ENCODE measurements around the gene TRAPPC2L. TPM values are rescaled to one million over a fixed set of nuclear protein-coding genes. Genes with fewer than 3 reads are reported as not detected.
A peak's percentile ranks its signal among the peaks of the same experiment; 100 is the strongest.

Gene TRAPPC2L
- total and polyA plus RNA-seq, 2 of the 13 experiments (the other 11 are each of a cell fraction or from before 2014, with no cell fraction given) = 96.3 to 107 TPM

DNA sequence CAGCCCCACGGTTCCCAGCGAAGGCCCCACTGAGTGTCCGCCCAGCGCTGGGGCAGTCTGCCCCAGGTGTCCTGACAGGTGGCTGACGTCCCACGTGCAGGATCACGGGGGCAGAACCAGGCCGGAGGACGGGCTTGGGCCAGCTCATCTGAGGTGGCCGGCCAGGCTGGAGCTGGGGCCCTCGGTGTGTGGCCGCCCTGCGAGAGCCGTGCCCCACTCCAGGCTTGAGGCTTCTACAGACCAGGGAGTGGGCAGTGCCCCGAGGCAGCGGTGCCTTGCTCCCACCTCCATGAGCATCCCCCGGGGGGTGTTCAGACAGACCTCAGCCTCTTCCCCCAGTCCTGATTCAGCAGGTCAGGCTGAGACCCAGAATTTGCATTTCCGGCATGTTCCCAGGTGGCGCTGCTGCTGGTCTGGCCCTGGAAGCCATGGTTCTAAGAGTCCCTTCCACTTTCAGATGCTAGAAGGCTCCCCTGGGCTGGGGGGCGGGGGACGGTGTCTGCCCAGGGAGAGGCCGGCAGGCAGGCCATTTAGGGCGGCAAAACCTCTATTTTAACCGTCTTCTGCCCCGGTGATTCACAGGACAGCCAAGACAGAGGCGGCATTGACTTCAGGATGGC lies 44.9 kb downstream of the TRAPPC2L start (continued):
- 0 out of 2 replicates have a peak, but pooled peaks have one; percentile 37 for TF ChIP-seq ZFP37 (CRISPR knock-in tag; IDR thresholded peaks at IDR 0.05; ENCODE audit: borderline replicate concordance)
- TF ChIP-seq TCF7 (IDR thresholded peaks at IDR 0.05; ENCODE audit: low read depth) = no peak
- TF ChIP-seq ZNF30 (CRISPR knock-in tag; IDR thresholded peaks at IDR 0.05) = no peak
- 0 out of 2 replicates have a peak, but pooled peaks have one; percentile 24 for TF ChIP-seq BRD4 (CRISPR knock-in tag; IDR thresholded peaks at IDR 0.05)
- peak; percentile 77; the same call in 1 of the 2 replicates for TF ChIP-seq ZFP62 (CRISPR knock-in tag; IDR thresholded peaks at IDR 0.05)
- 0 out of 2 replicates have a peak, but pooled peaks have one; percentile 25 for TF ChIP-seq XBP1 (CRISPR knock-in tag; IDR thresholded peaks at IDR 0.05)
- TF ChIP-seq, protein P1, sequence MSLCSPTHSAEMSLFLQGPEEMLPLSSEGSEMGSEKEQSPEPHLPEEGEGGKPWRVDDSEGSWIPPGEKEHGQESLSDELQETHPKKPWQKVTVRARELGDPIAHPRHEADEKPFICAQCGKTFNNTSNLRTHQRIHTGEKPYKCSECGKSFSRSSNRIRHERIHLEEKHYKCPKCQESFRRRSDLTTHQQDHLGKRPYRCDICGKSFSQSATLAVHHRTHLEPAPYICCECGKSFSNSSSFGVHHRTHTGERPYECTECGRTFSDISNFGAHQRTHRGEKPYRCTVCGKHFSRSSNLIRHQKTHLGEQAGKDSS (CRISPR knock-in tag; IDR thresholded peaks at IDR 0.05; ENCODE audit: borderline replicate concordance, low read depth) = no peak
- TF ChIP-seq, protein P2, sequence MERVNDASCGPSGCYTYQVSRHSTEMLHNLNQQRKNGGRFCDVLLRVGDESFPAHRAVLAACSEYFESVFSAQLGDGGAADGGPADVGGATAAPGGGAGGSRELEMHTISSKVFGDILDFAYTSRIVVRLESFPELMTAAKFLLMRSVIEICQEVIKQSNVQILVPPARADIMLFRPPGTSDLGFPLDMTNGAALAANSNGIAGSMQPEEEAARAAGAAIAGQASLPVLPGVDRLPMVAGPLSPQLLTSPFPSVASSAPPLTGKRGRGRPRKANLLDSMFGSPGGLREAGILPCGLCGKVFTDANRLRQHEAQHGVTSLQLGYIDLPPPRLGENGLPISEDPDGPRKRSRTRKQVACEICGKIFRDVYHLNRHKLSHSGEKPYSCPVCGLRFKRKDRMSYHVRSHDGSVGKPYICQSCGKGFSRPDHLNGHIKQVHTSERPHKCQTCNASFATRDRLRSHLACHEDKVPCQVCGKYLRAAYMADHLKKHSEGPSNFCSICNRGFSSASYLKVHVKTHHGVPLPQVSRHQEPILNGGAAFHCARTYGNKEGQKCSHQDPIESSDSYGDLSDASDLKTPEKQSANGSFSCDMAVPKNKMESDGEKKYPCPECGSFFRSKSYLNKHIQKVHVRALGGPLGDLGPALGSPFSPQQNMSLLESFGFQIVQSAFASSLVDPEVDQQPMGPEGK (CRISPR knock-in tag; IDR thresholded peaks at IDR 0.05) = no peak
- peak; percentile 25; the same call in 1 of the 2 replicates for TF ChIP-seq ZFX (CRISPR knock-in tag; IDR thresholded peaks at IDR 0.05; ENCODE audit: low read depth)
- no peak for TF ChIP-seq MBNL3 (CRISPR knock-in tag; conservative IDR thresholded peaks at IDR 0.05)
- TF ChIP-seq, protein P3, sequence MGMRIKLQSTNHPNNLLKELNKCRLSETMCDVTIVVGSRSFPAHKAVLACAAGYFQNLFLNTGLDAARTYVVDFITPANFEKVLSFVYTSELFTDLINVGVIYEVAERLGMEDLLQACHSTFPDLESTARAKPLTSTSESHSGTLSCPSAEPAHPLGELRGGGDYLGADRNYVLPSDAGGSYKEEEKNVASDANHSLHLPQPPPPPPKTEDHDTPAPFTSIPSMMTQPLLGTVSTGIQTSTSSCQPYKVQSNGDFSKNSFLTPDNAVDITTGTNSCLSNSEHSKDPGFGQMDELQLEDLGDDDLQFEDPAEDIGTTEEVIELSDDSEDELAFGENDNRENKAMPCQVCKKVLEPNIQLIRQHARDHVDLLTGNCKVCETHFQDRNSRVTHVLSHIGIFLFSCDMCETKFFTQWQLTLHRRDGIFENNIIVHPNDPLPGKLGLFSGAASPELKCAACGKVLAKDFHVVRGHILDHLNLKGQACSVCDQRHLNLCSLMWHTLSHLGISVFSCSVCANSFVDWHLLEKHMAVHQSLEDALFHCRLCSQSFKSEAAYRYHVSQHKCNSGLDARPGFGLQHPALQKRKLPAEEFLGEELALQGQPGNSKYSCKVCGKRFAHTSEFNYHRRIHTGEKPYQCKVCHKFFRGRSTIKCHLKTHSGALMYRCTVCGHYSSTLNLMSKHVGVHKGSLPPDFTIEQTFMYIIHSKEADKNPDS (CRISPR knock-in tag; IDR thresholded peaks at IDR 0.05) = no peak
- TF ChIP-seq, protein P4, sequence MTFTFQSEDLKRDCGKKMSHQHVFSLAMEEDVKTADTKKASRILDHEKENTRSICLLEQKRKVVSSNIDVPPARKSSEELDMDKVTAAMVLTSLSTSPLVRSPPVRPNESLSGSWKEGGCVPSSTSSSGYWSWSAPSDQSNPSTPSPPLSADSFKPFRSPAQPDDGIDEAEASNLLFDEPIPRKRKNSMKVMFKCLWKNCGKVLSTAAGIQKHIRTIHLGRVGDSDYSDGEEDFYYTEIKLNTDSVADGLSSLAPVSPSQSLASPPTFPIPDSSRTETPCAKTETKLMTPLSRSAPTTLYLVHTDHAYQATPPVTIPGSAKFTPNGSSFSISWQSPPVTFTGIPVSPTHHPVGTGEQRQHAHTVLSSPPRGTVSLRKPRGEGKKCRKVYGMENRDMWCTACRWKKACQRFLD (CRISPR knock-in tag; IDR thresholded peaks at IDR 0.05; ENCODE audit: borderline replicate concordance) = 0 out of 2 replicates have a peak, but pooled peaks have one; percentile 37
- TF ChIP-seq, protein P5, sequence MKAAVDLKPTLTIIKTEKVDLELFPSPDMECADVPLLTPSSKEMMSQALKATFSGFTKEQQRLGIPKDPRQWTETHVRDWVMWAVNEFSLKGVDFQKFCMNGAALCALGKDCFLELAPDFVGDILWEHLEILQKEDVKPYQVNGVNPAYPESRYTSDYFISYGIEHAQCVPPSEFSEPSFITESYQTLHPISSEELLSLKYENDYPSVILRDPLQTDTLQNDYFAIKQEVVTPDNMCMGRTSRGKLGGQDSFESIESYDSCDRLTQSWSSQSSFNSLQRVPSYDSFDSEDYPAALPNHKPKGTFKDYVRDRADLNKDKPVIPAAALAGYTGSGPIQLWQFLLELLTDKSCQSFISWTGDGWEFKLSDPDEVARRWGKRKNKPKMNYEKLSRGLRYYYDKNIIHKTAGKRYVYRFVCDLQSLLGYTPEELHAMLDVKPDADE (CRISPR knock-in tag; IDR thresholded peaks at IDR 0.05) = no peak
- TF ChIP-seq, protein P6, sequence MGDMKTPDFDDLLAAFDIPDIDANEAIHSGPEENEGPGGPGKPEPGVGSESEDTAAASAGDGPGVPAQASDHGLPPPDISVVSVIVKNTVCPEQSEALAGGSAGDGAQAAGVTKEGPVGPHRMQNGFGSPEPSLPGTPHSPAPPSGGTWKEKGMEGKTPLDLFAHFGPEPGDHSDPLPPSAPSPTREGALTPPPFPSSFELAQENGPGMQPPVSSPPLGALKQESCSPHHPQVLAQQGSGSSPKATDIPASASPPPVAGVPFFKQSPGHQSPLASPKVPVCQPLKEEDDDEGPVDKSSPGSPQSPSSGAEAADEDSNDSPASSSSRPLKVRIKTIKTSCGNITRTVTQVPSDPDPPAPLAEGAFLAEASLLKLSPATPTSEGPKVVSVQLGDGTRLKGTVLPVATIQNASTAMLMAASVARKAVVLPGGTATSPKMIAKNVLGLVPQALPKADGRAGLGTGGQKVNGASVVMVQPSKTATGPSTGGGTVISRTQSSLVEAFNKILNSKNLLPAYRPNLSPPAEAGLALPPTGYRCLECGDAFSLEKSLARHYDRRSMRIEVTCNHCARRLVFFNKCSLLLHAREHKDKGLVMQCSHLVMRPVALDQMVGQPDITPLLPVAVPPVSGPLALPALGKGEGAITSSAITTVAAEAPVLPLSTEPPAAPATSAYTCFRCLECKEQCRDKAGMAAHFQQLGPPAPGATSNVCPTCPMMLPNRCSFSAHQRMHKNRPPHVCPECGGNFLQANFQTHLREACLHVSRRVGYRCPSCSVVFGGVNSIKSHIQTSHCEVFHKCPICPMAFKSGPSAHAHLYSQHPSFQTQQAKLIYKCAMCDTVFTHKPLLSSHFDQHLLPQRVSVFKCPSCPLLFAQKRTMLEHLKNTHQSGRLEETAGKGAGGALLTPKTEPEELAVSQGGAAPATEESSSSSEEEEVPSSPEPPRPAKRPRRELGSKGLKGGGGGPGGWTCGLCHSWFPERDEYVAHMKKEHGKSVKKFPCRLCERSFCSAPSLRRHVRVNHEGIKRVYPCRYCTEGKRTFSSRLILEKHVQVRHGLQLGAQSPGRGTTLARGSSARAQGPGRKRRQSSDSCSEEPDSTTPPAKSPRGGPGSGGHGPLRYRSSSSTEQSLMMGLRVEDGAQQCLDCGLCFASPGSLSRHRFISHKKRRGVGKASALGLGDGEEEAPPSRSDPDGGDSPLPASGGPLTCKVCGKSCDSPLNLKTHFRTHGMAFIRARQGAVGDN (CRISPR knock-in tag; IDR thresholded peaks at IDR 0.05) = peak; percentile 53; the same call in 1 of the 2 replicates

All from HepG2 (cell line).